Keratinocyte (primary cell): ENCODE results near the gene ANAPC5. TPM values are rescaled to one million over a fixed set of nuclear protein-coding genes. Genes with fewer than 3 reads are reported as not detected.

Experiments
- DNase-seq: peaks from one replicate; pipeline ENCODE4 v3.0.0-alpha.2; 2011; ENCODE audit warnings: low read depth, missing footprints, low spot score
- FAIRE-seq: peaks from 2 replicates; lab custom pipeline; 2011; peaks lifted over from hg19 to GRCh38; lab: Jason Lieb, UNC
- H2AFZ ChIP-seq: 2 replicates; pipeline ENCODE4 v1.6.0; 2012; ENCODE audit warnings: low read length, control low read depth, inconsistent platforms; ENCODE audit not compliant: control insufficient read depth
- H3K27ac ChIP-seq: 2 replicates; pipeline ENCODE4 v1.5.1; 2011; ENCODE audit warnings: low read length; ENCODE audit not compliant: control insufficient read depth, insufficient read depth
- H3K27me3 ChIP-seq: 3 replicates; pipeline ENCODE4 v1.6.0; 2011; ENCODE audit warnings: low read length; ENCODE audit not compliant: control insufficient read depth, insufficient read depth; ENCODE audit errors: extremely low read depth
- H3K36me3 ChIP-seq, 2 experiments: 2 replicates in 1 of 2; 3 replicates in 1 of 2; pipeline ENCODE4 v1.5.1; 2011; ENCODE audit warnings: low read length in 2 of 2, mild to moderate bottlenecking in 1 of 2; ENCODE audit not compliant: control insufficient read depth in 2 of 2, insufficient read depth in 2 of 2; ENCODE audit errors: extremely low read depth in 1 of 2
- H3K4me1 ChIP-seq: 3 replicates; pipeline ENCODE4 v1.5.1; 2011; ENCODE audit warnings: low read length; ENCODE audit not compliant: control insufficient read depth, insufficient read depth; ENCODE audit errors: extremely low read depth
- H3K4me2 ChIP-seq: 3 replicates; pipeline ENCODE4 v1.6.0; 2011; ENCODE audit warnings: low read depth, low read length; ENCODE audit not compliant: control insufficient read depth, insufficient read depth; ENCODE audit errors: extremely low read depth
- H3K4me3 ChIP-seq, 3 experiments: fragments of 200-600 bp in 1 of 3; sonication (generic) in 1 of 3; 2 replicates in 2 of 3; 3 replicates in 1 of 3; pipeline ENCODE4 v1.5.1; 2011 to 2016; ENCODE audit warnings: low read length in 3 of 3, mild to moderate bottlenecking in 3 of 3, control low read depth in 2 of 3, inconsistent platforms in 1 of 3, low read depth in 1 of 3, mixed read lengths in 1 of 3, mixed run types in 1 of 3, moderate library complexity in 1 of 3; ENCODE audit not compliant: control insufficient read depth in 2 of 3, insufficient read depth in 2 of 3; ENCODE audit errors: extremely low read depth in 1 of 3
- H3K79me2 ChIP-seq: 2 replicates; pipeline ENCODE4 v1.6.0; 2012; ENCODE audit warnings: low read length; ENCODE audit not compliant: control insufficient read depth, insufficient read depth
- H3K9ac ChIP-seq: 3 replicates; pipeline ENCODE4 v1.6.0; 2011; ENCODE audit warnings: low read length; ENCODE audit not compliant: control insufficient read depth, insufficient read depth; ENCODE audit errors: extremely low read depth
- H3K9me1 ChIP-seq: 3 replicates; pipeline ENCODE4 v1.6.0; 2011; ENCODE audit warnings: low read length; ENCODE audit not compliant: control insufficient read depth, insufficient read depth; ENCODE audit errors: extremely low read depth
- H3K9me3 ChIP-seq: 2 replicates; pipeline ENCODE4 v1.5.1; 2012; ENCODE audit warnings: low read depth, low read length; ENCODE audit not compliant: control insufficient read depth
- H4K20me1 ChIP-seq: 3 replicates; pipeline ENCODE4 v1.6.0; 2011; ENCODE audit warnings: low read length; ENCODE audit not compliant: control insufficient read depth, insufficient read depth; ENCODE audit errors: extremely low read depth
- EZH2 ChIP-seq: IDR thresholded peaks from one replicate; pipeline ENCODE4 v1.6.1; 2012; ENCODE audit warnings: inconsistent platforms, mild to moderate bottlenecking, low read length, moderate library complexity
- dilution Hi-C: fragments of 300-500 bp; cut with MboI; formaldehyde crosslinking; loops from one replicate; pipeline ENCODE4 v1.7.0; 2020; ENCODE audit warnings: low sequenced_read_pairs; ENCODE audit not compliant: extremely low pct_ligation_motif_present
- polyA plus RNA-seq, 5 experiments: library from polyadenylated mRNA; depleted of rRNA in 3 of 5; stranded (reverse) in 3 of 5; stranded (forward) in 1 of 5; unstranded in 1 of 5; fragments of >200 nt; gene quantifications; 1 replicate in 1 of 5; 2 replicates in 3 of 5; 3 replicates in 1 of 5; pipeline versions ENCODE4 v1.2.1 to v1.2.3, GENCODE V29; 2011 to 2012; ENCODE audit warnings: missing spikeins in 2 of 5, low read depth in 1 of 5, low replicate concordance in 1 of 5
- TF ChIP-seq, protein P1 (sequence below), 3 experiments: IDR thresholded peaks in 1 of 3; conservative IDR thresholded peaks in 1 of 3; optimal IDR thresholded peaks in 1 of 3; 2 replicates in 2 of 3; 3 replicates in 1 of 3; pipeline versions ENCODE3 to v1.5.1; 2011; ENCODE audit warnings: low read length in 3 of 3, mild to moderate bottlenecking in 3 of 3, moderate library complexity in 2 of 3, control low read depth in 1 of 3, inconsistent platforms in 1 of 3; ENCODE audit not compliant: insufficient read depth in 2 of 3; ENCODE audit errors: extremely low read depth in 1 of 3

ANAPC5 gene
- polyA plus RNA-seq, 1 donor (not counting 4 experiments of a cell fraction or from before 2014, with no cell fraction given), result 115 TPM

DNA sequence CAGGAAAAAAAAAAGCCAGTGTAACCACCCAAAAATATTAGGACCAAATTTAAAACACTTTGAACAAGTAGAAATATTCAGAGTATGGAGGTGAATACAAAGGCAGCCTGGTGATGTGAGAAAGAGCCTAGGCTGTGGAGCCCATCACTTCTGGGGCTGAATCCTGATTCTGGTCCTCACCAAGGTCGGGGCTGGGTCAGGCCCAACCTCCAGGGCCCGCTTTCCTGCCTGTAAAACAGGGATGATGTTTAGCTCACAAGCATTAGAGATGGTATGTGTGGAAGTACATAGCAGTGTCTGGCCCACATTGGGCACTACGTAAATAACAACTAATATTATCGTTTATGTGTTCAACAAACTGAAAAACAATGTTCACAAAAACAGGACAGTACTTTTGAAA lies 47.9 kb downstream of the ANAPC5 start:
- Histone ChIP-seq H3K4me1 (no peaks in the 10 kb centered on the region), H3K9me1 (no peaks in the 10 kb centered on the region), H3K27me3 (no peaks in the 10 kb centered on the region), H3K27ac (no peak overlapping the region), H3K79me2 (no peaks in the 10 kb centered on the region), H2AFZ (no peak overlapping the region), H3K4me2 (no peak overlapping the region), H3K4me3 (no peak overlapping the region), H4K20me1 (no peaks in the 10 kb centered on the region), H3K36me3 (peaks cover 2 to 8% of the 10 kb centered on the region in 2 experiments), H3K9ac (no peak overlapping the region), H3K9me3 (no peaks in the 10 kb centered on the region)
- dilution Hi-C loops, result no loop called here
- FAIRE-seq, result no peak
- TF ChIP-seq EZH2, result no peak
- TF ChIP-seq, protein P1, sequence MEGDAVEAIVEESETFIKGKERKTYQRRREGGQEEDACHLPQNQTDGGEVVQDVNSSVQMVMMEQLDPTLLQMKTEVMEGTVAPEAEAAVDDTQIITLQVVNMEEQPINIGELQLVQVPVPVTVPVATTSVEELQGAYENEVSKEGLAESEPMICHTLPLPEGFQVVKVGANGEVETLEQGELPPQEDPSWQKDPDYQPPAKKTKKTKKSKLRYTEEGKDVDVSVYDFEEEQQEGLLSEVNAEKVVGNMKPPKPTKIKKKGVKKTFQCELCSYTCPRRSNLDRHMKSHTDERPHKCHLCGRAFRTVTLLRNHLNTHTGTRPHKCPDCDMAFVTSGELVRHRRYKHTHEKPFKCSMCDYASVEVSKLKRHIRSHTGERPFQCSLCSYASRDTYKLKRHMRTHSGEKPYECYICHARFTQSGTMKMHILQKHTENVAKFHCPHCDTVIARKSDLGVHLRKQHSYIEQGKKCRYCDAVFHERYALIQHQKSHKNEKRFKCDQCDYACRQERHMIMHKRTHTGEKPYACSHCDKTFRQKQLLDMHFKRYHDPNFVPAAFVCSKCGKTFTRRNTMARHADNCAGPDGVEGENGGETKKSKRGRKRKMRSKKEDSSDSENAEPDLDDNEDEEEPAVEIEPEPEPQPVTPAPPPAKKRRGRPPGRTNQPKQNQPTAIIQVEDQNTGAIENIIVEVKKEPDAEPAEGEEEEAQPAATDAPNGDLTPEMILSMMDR (optimal IDR thresholded peaks at IDR 0.05 in 1 of 3, IDR thresholded peaks at IDR 0.05 in 1 of 3, conservative IDR thresholded peaks at IDR 0.05 in 1 of 3; ENCODE audit: extremely low read depth in 1 of 3, insufficient read depth in 2 of 3, low read length in 3 of 3), result no peak
- DNase-seq, result no peak

DNA sequence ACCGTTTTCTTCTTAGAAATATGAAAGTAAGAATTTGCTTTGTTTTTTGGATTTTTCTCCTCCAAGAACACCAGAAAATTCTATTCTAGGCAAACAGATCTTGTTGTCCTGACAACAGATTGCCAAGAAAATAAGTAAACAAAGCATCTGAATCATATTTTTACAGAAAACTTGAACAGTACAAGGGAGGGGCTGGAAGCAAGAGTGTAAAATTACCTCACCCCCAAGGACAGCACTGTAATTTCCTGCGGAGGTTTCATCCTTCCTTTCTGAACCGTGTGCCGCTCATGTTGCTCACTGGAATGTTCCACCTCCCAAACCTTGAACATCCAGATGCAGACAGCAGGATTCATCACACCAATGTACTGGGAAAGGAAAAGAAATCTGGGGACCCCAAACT lies 50.3 kb downstream of the ANAPC5 start:
- FAIRE-seq, result no peak
- TF ChIP-seq, protein P1 (optimal IDR thresholded peaks at IDR 0.05 in 1 of 3, IDR thresholded peaks at IDR 0.05 in 1 of 3, conservative IDR thresholded peaks at IDR 0.05 in 1 of 3; ENCODE audit: extremely low read depth in 1 of 3, insufficient read depth in 2 of 3, low read length in 3 of 3), result no peak
- TF ChIP-seq EZH2, result no peak
- H3K4me2 ChIP-seq, result no peak overlapping the region

More for the DNA sequence above, 50.3 kb downstream of the ANAPC5 start:
- no peaks in the 10 kb centered on the region for H3K9me1 ChIP-seq
- no peaks in the 10 kb centered on the region for H3K27me3 ChIP-seq
- H3K79me2 ChIP-seq, result no peaks in the 10 kb centered on the region
- no peak overlapping the region for H2AFZ ChIP-seq
- no peak overlapping the region for H3K4me3 ChIP-seq
- dilution Hi-C loops, result no loop called here
- no peaks in the 10 kb centered on the region for H3K36me3 ChIP-seq
- H4K20me1 ChIP-seq, result no peaks in the 10 kb centered on the region
- no peaks in the 10 kb centered on the region for H3K9me3 ChIP-seq
- no peak overlapping the region for H3K27ac ChIP-seq
- H3K4me1 ChIP-seq, result peaks cover 6% of the 10 kb centered on the region
- H3K9ac ChIP-seq, result no peak overlapping the region
- DNase-seq, result no peak
